Activated T-helper 2 cell treated with anti-CD3 and anti-CD28 coated beads, Interferon-gamma antibody, Interleukin-2, Interleukin-4, amounts not matched to agents 10 μg/mL and 5 μg/mL and 100 μg/mL, durations not matched to agents 14 hours and 24 hours and 36 hours (primary cell): Measurements from ENCODE around the gene PFDN5. TPM values are rescaled to one million over a fixed set of nuclear protein-coding genes. Genes with fewer than 3 reads are reported as not detected.
A peak's percentile ranks its signal among the peaks of the same experiment; 100 is the strongest.
"Not testable (repeated sequence)": the region's sequence is repeated elsewhere in the genome, so short reads cannot be mapped to it uniquely, and the experiment has no call there.

Experiments used
- DNase-seq: peaks from one replicate; pipeline ENCODE4 v3.0.0; 2021; ENCODE audit warnings: low spot score
- H3K27ac Mint-ChIP-seq: one replicate; pipeline ENCODE4 v1.8.0; 2021; ENCODE audit warnings: mixed read lengths
- H3K27me3 Mint-ChIP-seq: one replicate; pipeline ENCODE4 v1.8.0; 2021; ENCODE audit warnings: low read depth, mixed read lengths
- H3K36me3 Mint-ChIP-seq: one replicate; pipeline ENCODE4 v1.8.0; 2021; ENCODE audit warnings: low read depth, mixed read lengths
- H3K4me1 Mint-ChIP-seq: one replicate; pipeline ENCODE4 v1.8.0; 2021; ENCODE audit warnings: low read depth, mixed read lengths
- H3K4me3 Mint-ChIP-seq: one replicate; pipeline ENCODE4 v1.8.0; 2021; ENCODE audit warnings: low read depth, mild to moderate bottlenecking, moderate library complexity, mixed read lengths
- H3K9me3 Mint-ChIP-seq: one replicate; pipeline ENCODE4 v1.8.0; 2021; ENCODE audit warnings: mixed read lengths
- intact Hi-C: fragments of 100-400 bp; cut with micrococcal nuclease; formaldehyde crosslinking; loops from one replicate; pipeline ENCODE4 v1.15.1; 2023
- total RNA-seq: library from RNA; stranded (reverse); gene quantifications from 2 replicates; pipeline ENCODE4 v1.2.3, GENCODE V29; 2022

The PFDN5 gene
- total RNA-seq, 1 donor from 2014 or later: 321 TPM

- DNase-seq: no peak
- intact Hi-C loops: no loop called here
- Mint-ChIP-seq H3K9me3 (no peaks in the 10 kb centered on the region), H3K27ac (no peak overlapping the region), H3K4me3 (no peak overlapping the region), H3K36me3 (peaks cover 88% of the 10 kb centered on the region), H3K4me1 (peaks cover 30% of the 10 kb centered on the region), H3K27me3 (no peaks in the 10 kb centered on the region)
Observed at GRCh38 chr12:53292426-53292825, 2.9 kb upstream of the PFDN5 start.

GRCh38 chr12:53295891-53296219 lies 513 bp downstream of the PFDN5 start:
- Mint-ChIP-seq H3K4me3 (peak overlapping the region; percentile 98), H3K36me3 (peaks cover 90% of the 10 kb centered on the region), H3K9me3 (no peaks in the 10 kb centered on the region), H3K4me1 (peaks cover 41% of the 10 kb centered on the region), H3K27me3 (no peaks in the 10 kb centered on the region), H3K27ac (peak overlapping the region; percentile 92)
- DNase-seq: no peak
- intact Hi-C loops: loop anchor here (1.0 to 5.0 kb wide), 5 partner anchors 25 to 86 kb away; partner anchors contain the start of genes AAAS, ESPL1 and SP1

- Mint-ChIP-seq H3K4me1 (peaks cover 49% of the 10 kb centered on the region), H3K27ac (peak overlapping the region; percentile 40), H3K36me3 (peaks cover 89% of the 10 kb centered on the region)
- intact Hi-C loops: loop anchor here (5.0 kb wide), 2 partner anchors 45 to 85 kb away; partner anchors contain the start of gene SP1
- not testable (repeated sequence) for H3K4me3 Mint-ChIP-seq, DNase-seq, H3K9me3 Mint-ChIP-seq, H3K27me3 Mint-ChIP-seq
Observed at GRCh38 chr12:53297106-53297505, 1.8 kb downstream of the PFDN5 start.

GRCh38 chr12:53298164-53298563 lies 2.8 kb downstream of the PFDN5 start:
- Mint-ChIP-seq H3K4me1 (peaks cover 56% of the 10 kb centered on the region), H3K4me3 (peak overlapping the region; percentile 15), H3K27me3 (no peaks in the 10 kb centered on the region), H3K9me3 (no peaks in the 10 kb centered on the region), H3K27ac (peak overlapping the region; percentile 86), H3K36me3 (peaks cover 89% of the 10 kb centered on the region)
- no peak for DNase-seq
- intact Hi-C loops: loop anchor here (5.0 kb wide), 2 partner anchors 46 to 84 kb away; partner anchors contain the start of gene SP1

GRCh38 chr12:53299101-53299453 lies 3.7 kb downstream of the PFDN5 start:
- Mint-ChIP-seq H3K4me3 (peak overlapping the region; percentile 97), H3K27me3 (no peaks in the 10 kb centered on the region), H3K27ac (peak overlapping the region; percentile 86), H3K36me3 (peaks cover 89% of the 10 kb centered on the region), H3K9me3 (no peaks in the 10 kb centered on the region), H3K4me1 (peaks cover 56% of the 10 kb centered on the region)
- intact Hi-C loops: loop anchor here (1.0 to 5.0 kb wide), 5 partner anchors 22 to 119 kb away; partner anchors contain the start of genes AAAS, CSAD, ESPL1 and SP1
- peak; percentile 33 for DNase-seq

- DNase-seq: peak; percentile 84
- peak within 1 kb of the TSS; percentile 86 for H3K27ac Mint-ChIP-seq
- peaks cover 56% of the 10 kb centered on the region for H3K4me1 Mint-ChIP-seq
- H3K4me3 Mint-ChIP-seq: peak within 1 kb of the TSS; percentile 97
- H3K9me3 Mint-ChIP-seq: no peaks in the 10 kb centered on the region
- H3K27me3 Mint-ChIP-seq: no peaks in the 10 kb centered on the region
- peaks cover 86% of the 10 kb centered on the region for H3K36me3 Mint-ChIP-seq
- intact Hi-C loops: loop anchor here (1.0 to 5.0 kb wide), 5 partner anchors 22 to 119 kb away; partner anchors contain the start of genes AAAS, CSAD, ESPL1 and SP1
Observed at GRCh38 chr12:53299454-53300180, 4.3 kb downstream of the PFDN5 start, which contains the start of gene MYG1. Gene MYG1 (plus strand): TSS chr12:53299695. CDS start chr12:53299738, 43 bp downstream.

GRCh38 chr12:53300187-53300586 lies 4.8 kb downstream of the PFDN5 start:
- intact Hi-C loops: no loop called here
- H3K4me3 Mint-ChIP-seq: peak overlapping the region; percentile 97
- DNase-seq: no peak
- H3K27me3 Mint-ChIP-seq: no peaks in the 10 kb centered on the region
- H3K4me1 Mint-ChIP-seq: peaks cover 50% of the 10 kb centered on the region
- H3K36me3 Mint-ChIP-seq: peaks cover 82% of the 10 kb centered on the region
- no peaks in the 10 kb centered on the region for H3K9me3 Mint-ChIP-seq
- H3K27ac Mint-ChIP-seq: peak overlapping the region; percentile 86

GRCh38 chr12:53302903-53303302 lies 7.6 kb downstream of the PFDN5 start:
- H3K27ac Mint-ChIP-seq: peak overlapping the region; percentile 29
- peak overlapping the region; percentile 48 for H3K4me3 Mint-ChIP-seq
- no peaks in the 10 kb centered on the region for H3K9me3 Mint-ChIP-seq
- H3K27me3 Mint-ChIP-seq: no peaks in the 10 kb centered on the region
- H3K4me1 Mint-ChIP-seq: peaks cover 35% of the 10 kb centered on the region
- intact Hi-C loops: no loop called here
- DNase-seq: no peak
- H3K36me3 Mint-ChIP-seq: peaks cover 76% of the 10 kb centered on the region

GRCh38 chr12:53306826-53307225 lies 11.5 kb downstream of the PFDN5 start:
- DNase-seq: no peak
- Mint-ChIP-seq H3K36me3 (peaks cover 65% of the 10 kb centered on the region), H3K4me3 (no peak overlapping the region), H3K27ac (no peak overlapping the region), H3K27me3 (no peaks in the 10 kb centered on the region), H3K4me1 (peaks cover 7% of the 10 kb centered on the region), H3K9me3 (no peaks in the 10 kb centered on the region)
- intact Hi-C loops: no loop called here

- intact Hi-C loops: no loop called here
Observed at GRCh38 chr12:53308276-53308675, 12.9 kb downstream of the PFDN5 start.

GRCh38 chr12:53313996-53314395 lies 18.7 kb downstream of the PFDN5 start:
- DNase-seq: no peak
- intact Hi-C loops: no loop called here
- no peak overlapping the region for H3K4me3 Mint-ChIP-seq
- peaks cover 2% of the 10 kb centered on the region for H3K4me1 Mint-ChIP-seq
- H3K27me3 Mint-ChIP-seq: no peaks in the 10 kb centered on the region
- H3K27ac Mint-ChIP-seq: no peak overlapping the region
- H3K9me3 Mint-ChIP-seq: no peaks in the 10 kb centered on the region
- H3K36me3 Mint-ChIP-seq: peaks cover 52% of the 10 kb centered on the region

More at GRCh38 chr12:53308276-53308675, 12.9 kb downstream of the PFDN5 start:
- Mint-ChIP-seq H3K27me3 (no peaks in the 10 kb centered on the region), H3K9me3 (no peaks in the 10 kb centered on the region), H3K27ac (no peak overlapping the region), H3K4me3 (no peak overlapping the region), H3K36me3 (peaks cover 54% of the 10 kb centered on the region), H3K4me1 (no peaks in the 10 kb centered on the region)
- no peak for DNase-seq

GRCh38 chr12:53320352-53321195 lies 25.2 kb downstream of the PFDN5 start:
- Mint-ChIP-seq H3K4me3 (peak overlapping the region; percentile 99), H3K27ac (peak overlapping the region; percentile 98), H3K4me1 (peaks cover 33% of the 10 kb centered on the region), H3K27me3 (no peaks in the 10 kb centered on the region), H3K36me3 (peaks cover 23% of the 10 kb centered on the region), H3K9me3 (no peaks in the 10 kb centered on the region)
- intact Hi-C loops: loop anchor here (1.0 kb wide), 4 partner anchors 21 to 181 kb away; partner anchors contain the start of genes ESPL1, MYG1, PFDN5 and TARBP2
- DNase-seq: no peak
